Left lung (tissue), 10 donors: ENCODE data around the gene ADAMTS17. TPM values are rescaled to one million over a fixed set of nuclear protein-coding genes. Genes with fewer than 3 reads are reported as not detected.

Source experiments
- ATAC-seq: fragments of 200-7000 bp; cut with Tn5 transposase; one replicate; pipeline ENCODE4 v1.9.1; 2020; ENCODE audit warnings: moderate library complexity
- DNase-seq, 4 donors: peaks; one replicate each; pipeline ENCODE4 v3.0.0-alpha.2; 2013 to 2020
- H3K27ac ChIP-seq, 2 donors: fragments of 200-600 bp; sonication (generic) in 1 of 2; one replicate each; pipeline versions ENCODE4 v1.5.0 to v1.8.0; 2020 to 2021
- H3K27me3 ChIP-seq, 2 donors: fragments of 200-600 bp; sonication (generic) in 1 of 2; one replicate each; pipeline versions ENCODE4 v1.5.0 to v1.8.0; 2020 to 2021
- H3K36me3 ChIP-seq, 2 donors: fragments of 200-600 bp; sonication (generic) in 1 of 2; one replicate each; pipeline versions ENCODE4 v1.5.0 to v1.8.0; 2020 to 2021
- H3K4me1 ChIP-seq, 2 donors: fragments of 200-600 bp; one replicate each; pipeline ENCODE4 v1.8.0; 2021
- H3K4me3 ChIP-seq, 2 donors: fragments of 200-600 bp; sonication (generic) in 1 of 2; one replicate each; pipeline versions ENCODE4 v1.5.0 to v1.8.0; 2020 to 2021; ENCODE audit warnings: mild to moderate bottlenecking in 1 of 2
- H3K9me3 ChIP-seq, 2 donors: fragments of 200-600 bp; sonication (generic) in 1 of 2; one replicate each; pipeline versions ENCODE4 v1.5.0 to v1.8.0; 2020 to 2021
- CTCF ChIP-seq, 2 donors: fragments of 200-600 bp; sonication (generic) in 1 of 2; IDR thresholded peaks; one replicate each; pipeline versions ENCODE4 v1.5.0 to v1.8.0; 2021; ENCODE audit warnings: antibody characterized with exemption in 2 of 2
- intact Hi-C, 2 donors: fragments of 100-400 bp; cut with DNase I; formaldehyde crosslinking; loops; one replicate each; pipeline versions ENCODE4 v1.11.2 to v1.14.2; 2022
- polyA plus RNA-seq, 6 donors: library from polyadenylated mRNA; unstranded; fragments of 120-200 nt; gene quantifications; one replicate each; pipeline ENCODE4 v1.2.1, GENCODE V29; 2013; ENCODE audit not compliant: insufficient read length in 6 of 6
- total RNA-seq, 2 donors: library from RNA; stranded (reverse); fragmentation: NEBNext Ultra II Directional; extraction: Animal tissue kit (Norgen Biotek cat#: 25700); gene quantifications; one replicate each; pipeline ENCODE4 v1.2.1, GENCODE V29; 2021
- donor health status: DM: no; HTN: yes; CAD: no.
- donor health status: DM: no; HTN: no; CAD: no.

ADAMTS17 gene
- total and polyA plus RNA-seq, 8 donors, result 2.0 to 3.9 (median 3.4) TPM

DNA sequence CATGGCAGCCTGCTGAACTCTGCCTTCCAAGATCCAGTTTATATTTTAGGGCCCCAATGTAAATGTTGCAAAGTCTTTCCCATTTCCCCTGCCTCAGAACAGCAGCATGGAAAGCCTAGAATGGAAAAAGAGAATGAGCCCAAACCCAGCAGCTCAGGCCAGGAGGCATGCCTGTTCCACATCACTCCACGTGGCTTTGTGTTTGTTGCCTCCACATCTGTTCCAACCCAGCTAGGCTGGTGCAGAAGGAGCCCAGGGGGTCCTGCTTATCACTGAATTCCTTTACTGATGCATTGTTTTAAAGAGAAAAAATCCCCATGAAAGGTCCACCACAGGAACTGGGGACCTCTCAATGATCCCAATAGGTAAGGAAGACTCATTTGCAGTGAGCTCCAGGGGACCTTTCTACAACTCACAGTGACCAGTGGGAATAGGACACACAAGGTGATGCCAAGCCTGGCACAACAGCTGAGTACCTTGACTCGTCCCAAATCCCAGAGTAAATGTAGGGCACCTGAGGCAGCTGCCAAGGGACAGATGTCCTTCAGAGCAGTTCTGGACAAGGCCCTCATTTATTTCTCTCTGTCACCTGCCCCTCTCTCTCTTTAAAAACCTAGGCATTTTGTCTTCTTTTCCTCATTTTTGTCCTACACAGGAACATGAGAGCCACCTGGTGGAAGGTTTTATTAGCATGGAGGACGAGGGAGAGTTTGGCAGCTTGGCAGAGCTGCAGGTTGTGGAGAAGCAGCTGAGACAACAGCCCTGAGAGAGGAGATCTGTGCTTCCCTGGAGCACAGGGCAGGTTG is 41.7 kb upstream of the ADAMTS17 start:
- peak in 1 of 4 donors; percentile 29 for DNase-seq
- intact Hi-C loops, result no loop called here
- Histone ChIP-seq H3K4me3 (no peak overlapping the region), H3K36me3 (no peaks in the 10 kb centered on the region), H3K4me1 (no peaks in the 10 kb centered on the region), H3K27me3 (peaks cover 0 to 7% of the 10 kb centered on the region in 2 donors), H3K27ac (no peak overlapping the region), H3K9me3 (peaks cover 0 to 26% of the 10 kb centered on the region in 2 donors)
- peak; percentile 79 for ATAC-seq
- TF ChIP-seq CTCF (IDR thresholded peaks at IDR 0.05), result peak in 1 of 2 donors; percentile 39

DNA sequence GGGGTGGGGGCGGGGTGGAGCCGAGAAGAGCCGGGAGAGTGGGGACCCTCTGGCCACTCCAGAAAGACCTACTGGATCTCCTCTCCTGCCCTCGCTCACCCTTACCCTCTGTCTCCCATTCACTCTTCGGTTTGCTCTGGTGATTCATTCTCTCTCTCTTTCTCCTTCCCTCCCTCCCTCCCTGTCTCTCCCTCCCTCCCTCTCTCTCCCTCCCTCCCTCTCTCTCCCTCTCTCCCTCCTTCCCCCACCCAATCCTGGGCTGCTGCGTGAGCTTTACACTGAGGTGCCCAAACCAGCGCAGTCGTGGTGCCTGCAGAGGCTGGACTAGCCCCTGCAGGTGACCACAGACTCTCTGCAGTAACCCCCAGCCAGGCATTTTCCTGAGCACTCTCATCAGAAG is 32.2 kb upstream of the ADAMTS17 start:
- Histone ChIP-seq H3K27ac (no peak overlapping the region), H3K9me3 (peaks cover 0 to 4% of the 10 kb centered on the region in 2 donors), H3K4me1 (peaks cover 0 to 7% of the 10 kb centered on the region in 2 donors), H3K27me3 (peaks cover 13 to 50% of the 10 kb centered on the region in 2 donors), H3K4me3 (no peak overlapping the region), H3K36me3 (no peaks in the 10 kb centered on the region)
- DNase-seq (no peak), ATAC-seq (peak; percentile 22)
- no peak for TF ChIP-seq CTCF (IDR thresholded peaks at IDR 0.05)
- intact Hi-C loops, result no loop called here

- Histone ChIP-seq H3K27me3 (peaks cover 13 to 46% of the 10 kb centered on the region in 2 donors), H3K4me1 (peaks cover 0 to 7% of the 10 kb centered on the region in 2 donors), H3K36me3 (no peaks in the 10 kb centered on the region), H3K9me3 (peaks cover 0 to 4% of the 10 kb centered on the region in 2 donors), H3K27ac (no peak overlapping the region), H3K4me3 (peak overlapping the region; percentile 9 to 26)
- no peak for TF ChIP-seq CTCF (IDR thresholded peaks at IDR 0.05)
- intact Hi-C loops, result no loop called here
- peak in 1 of 4 donors; percentile 66 for DNase-seq
- peak; percentile 44 for ATAC-seq
Measured at GRCh38 chr15:100373120-100373896, 31.5 kb upstream of the ADAMTS17 start.

GRCh38 chr15:100372739-100373119 is 31.0 kb upstream of the ADAMTS17 start:
- Histone ChIP-seq H3K4me1 (peaks cover 0 to 7% of the 10 kb centered on the region in 2 donors), H3K4me3 (peak overlapping the region; percentile 9 to 26), H3K27me3 (peaks cover 13 to 46% of the 10 kb centered on the region in 2 donors), H3K27ac (no peak overlapping the region), H3K9me3 (peaks cover 0 to 4% of the 10 kb centered on the region in 2 donors), H3K36me3 (no peaks in the 10 kb centered on the region)
- intact Hi-C loops, result no loop called here
- no peak for TF ChIP-seq CTCF (IDR thresholded peaks at IDR 0.05)
- ATAC-seq, result peak; percentile 23
- no peak for DNase-seq

GRCh38 chr15:100355342-100355741 is 13.6 kb upstream of the ADAMTS17 start:
- H3K4me1 ChIP-seq, result peaks cover 0 to 12% of the 10 kb centered on the region in 2 donors
- no peak overlapping the region for H3K27ac ChIP-seq
- intact Hi-C loops, result no loop called here
- H3K36me3 ChIP-seq, result no peaks in the 10 kb centered on the region
- no peak for DNase-seq
- no peak for ATAC-seq
- H3K9me3 ChIP-seq, result no peaks in the 10 kb centered on the region
- H3K27me3 ChIP-seq, result peaks cover 0 to 23% of the 10 kb centered on the region in 2 donors
- TF ChIP-seq CTCF (IDR thresholded peaks at IDR 0.05), result no peak
- H3K4me3 ChIP-seq, result no peak overlapping the region
